Body of pancreas (tissue), 4 donors: ENCODE results near the gene CLHC1. TPM values are rescaled to one million over a fixed set of nuclear protein-coding genes. Genes with fewer than 3 reads are reported as not detected.
A peak's percentile ranks its signal among the peaks of the same experiment; 100 is the strongest.
"Not testable (repeated sequence)": the region's sequence is repeated elsewhere in the genome, so short reads cannot be mapped to it uniquely, and the experiment has no call there.

ENCODE experiments used
- ATAC-seq: fragments of 150-250 bp; one replicate; pipeline ENCODE4 v1.9.1; 2016
- DNase-seq, 4 donors: peaks; one replicate each; pipeline ENCODE4 v3.0.0-alpha.2; 2019
- H3K27ac ChIP-seq, 4 donors: fragments of 200-600 bp; sonication (generic); 1 replicate in 3 of 4; 2 replicates in 1 of 4; pipeline versions ENCODE4 v1.5.1 to v1.6.1; 2016 to 2019; ENCODE audit warnings: mild to moderate bottlenecking in 1 of 4, mixed read lengths in 1 of 4, moderate library complexity in 1 of 4
- H3K27me3 ChIP-seq, 2 donors: fragments of 200-600 bp; sonication (generic); one replicate each; pipeline ENCODE4 v1.6.0; 2016; ENCODE audit warnings: mild to moderate bottlenecking in 1 of 2
- H3K36me3 ChIP-seq, 2 donors: fragments of 200-600 bp; sonication (generic); replicated peaks in 1 of 2; 2 replicates each; pipeline ENCODE4 v1.5.1; 2016; ENCODE audit warnings: low read depth in 2 of 2; ENCODE audit not compliant: insufficient read depth in 1 of 2
- H3K4me1 ChIP-seq: fragments of 200-600 bp; sonication (generic); one replicate; pipeline ENCODE4 v1.6.0; 2016
- H3K4me3 ChIP-seq, 2 donors: fragments of 200-600 bp; sonication (generic); 1 replicate in 1 of 2; 2 replicates in 1 of 2; pipeline ENCODE4 v1.5.1; 2016 to 2019
- H3K9me3 ChIP-seq, 3 donors: fragments of 200-600 bp; sonication (generic); 1 replicate in 2 of 3; 2 replicates in 1 of 3; pipeline ENCODE4 v1.5.1; 2016
- POLR2A ChIP-seq, 3 donors: fragments of 450-650 bp; IDR thresholded peaks; one replicate each; pipeline ENCODE4 v1.6.1; 2016; ENCODE audit warnings: antibody characterized with exemption in 3 of 3, mild to moderate bottlenecking in 2 of 3
- WGBS, 2 donors: methylation state at CpG; one replicate each; pipeline ENCODE4 v1.1.5; 2017; 5-methylcytosine and 5-hydroxymethylcytosine counted together
- intact Hi-C: fragments of 100-400 bp; cut with DNase I; formaldehyde crosslinking; loops from one replicate; pipeline ENCODE4 v1.15.1; 2023
- total RNA-seq, 2 donors: library from RNA; depleted of rRNA; stranded (reverse); fragments of >200 nt; gene quantifications; one replicate each; pipeline ENCODE4 v1.1.0, GENCODE V29; 2016
- TF ChIP-seq, protein P1 (sequence below), 7 experiments: fragments of 450-650 bp in 4 of 7; fragments of 200-600 bp in 3 of 7; sonication (generic) in 3 of 7; IDR thresholded peaks; one replicate each; pipeline ENCODE4 v1.5.1; 2016 to 2019; ENCODE audit warnings: antibody characterized with exemption in 7 of 7

CLHC1 gene
- total RNA-seq, 2 donors from 2014 or later, result 3.3 to 19.7 TPM

DNA sequence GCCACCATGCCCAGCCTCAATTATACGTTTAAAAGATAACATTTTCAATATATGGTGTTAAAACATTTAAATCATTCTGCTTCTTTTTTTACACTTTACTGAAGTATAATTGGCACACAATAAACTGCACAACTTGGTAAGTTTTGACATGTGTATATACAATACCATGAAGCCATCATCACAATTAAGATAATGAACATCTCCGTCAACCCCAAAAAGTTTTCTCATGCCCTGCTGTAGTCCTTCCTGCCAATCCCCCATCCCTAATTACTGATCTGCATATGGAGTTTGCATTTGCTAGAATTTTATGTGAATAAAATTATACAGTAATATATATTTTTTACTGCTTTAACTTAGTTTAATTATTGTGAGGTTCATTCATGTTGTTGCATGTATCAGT, 96.6 kb downstream of the CLHC1 start:
- no peak for DNase-seq
- WGBS, 2 donors, result 89 to 95% methylated on average over 2 of the region's 2 CpGs
- Histone ChIP-seq H3K9me3 (no peaks in the 10 kb centered on the region), H3K36me3 (no peaks in the 10 kb centered on the region), H3K4me1 (peaks cover 7% of the 10 kb centered on the region), H3K27ac (no peak overlapping the region), H3K4me3 (no peak overlapping the region), H3K27me3 (no peaks in the 10 kb centered on the region)
- TF ChIP-seq POLR2A (IDR thresholded peaks at IDR 0.05), result no peak
- TF ChIP-seq, protein P1, sequence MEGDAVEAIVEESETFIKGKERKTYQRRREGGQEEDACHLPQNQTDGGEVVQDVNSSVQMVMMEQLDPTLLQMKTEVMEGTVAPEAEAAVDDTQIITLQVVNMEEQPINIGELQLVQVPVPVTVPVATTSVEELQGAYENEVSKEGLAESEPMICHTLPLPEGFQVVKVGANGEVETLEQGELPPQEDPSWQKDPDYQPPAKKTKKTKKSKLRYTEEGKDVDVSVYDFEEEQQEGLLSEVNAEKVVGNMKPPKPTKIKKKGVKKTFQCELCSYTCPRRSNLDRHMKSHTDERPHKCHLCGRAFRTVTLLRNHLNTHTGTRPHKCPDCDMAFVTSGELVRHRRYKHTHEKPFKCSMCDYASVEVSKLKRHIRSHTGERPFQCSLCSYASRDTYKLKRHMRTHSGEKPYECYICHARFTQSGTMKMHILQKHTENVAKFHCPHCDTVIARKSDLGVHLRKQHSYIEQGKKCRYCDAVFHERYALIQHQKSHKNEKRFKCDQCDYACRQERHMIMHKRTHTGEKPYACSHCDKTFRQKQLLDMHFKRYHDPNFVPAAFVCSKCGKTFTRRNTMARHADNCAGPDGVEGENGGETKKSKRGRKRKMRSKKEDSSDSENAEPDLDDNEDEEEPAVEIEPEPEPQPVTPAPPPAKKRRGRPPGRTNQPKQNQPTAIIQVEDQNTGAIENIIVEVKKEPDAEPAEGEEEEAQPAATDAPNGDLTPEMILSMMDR (IDR thresholded peaks at IDR 0.05), result no peak
- no peak for ATAC-seq
- intact Hi-C loops, result no loop called here

DNA sequence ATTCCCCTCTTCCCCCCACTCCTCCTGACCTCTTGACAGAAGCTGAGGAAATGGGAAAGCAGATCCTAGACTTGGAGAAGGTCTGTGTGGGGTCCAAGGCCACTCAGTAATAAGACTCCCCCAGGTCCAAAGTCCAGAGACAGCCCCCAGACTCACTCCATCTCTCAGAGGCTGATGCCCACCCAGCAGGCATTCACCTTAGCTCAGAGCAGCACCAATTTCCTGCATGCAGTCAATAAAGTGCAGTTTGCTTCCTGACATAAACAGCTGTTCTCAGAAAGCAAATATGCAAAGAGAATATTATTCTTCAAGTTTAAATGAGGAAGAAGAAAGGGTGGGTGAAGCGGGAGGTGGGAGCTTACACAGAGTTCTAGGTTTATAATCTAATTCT, 97.8 kb downstream of the CLHC1 start:
- ATAC-seq (peak; percentile 12), DNase-seq (no peak)
- no peak overlapping the region for H3K4me3 ChIP-seq
- intact Hi-C loops, result no loop called here
- peaks cover 7% of the 10 kb centered on the region for H3K4me1 ChIP-seq
- TF ChIP-seq, protein P1 (IDR thresholded peaks at IDR 0.05), result no peak
- no peak for TF ChIP-seq POLR2A (IDR thresholded peaks at IDR 0.05)
- H3K27ac ChIP-seq, result peak overlapping the region in 2 of 4 donors; percentile 55 to 71
- H3K9me3 ChIP-seq, result no peaks in the 10 kb centered on the region
- no peaks in the 10 kb centered on the region for H3K36me3 ChIP-seq
- WGBS, 2 donors, result 64 to 85% methylated on average over 1 of the region's 1 CpG
- H3K27me3 ChIP-seq, result no peaks in the 10 kb centered on the region

DNA sequence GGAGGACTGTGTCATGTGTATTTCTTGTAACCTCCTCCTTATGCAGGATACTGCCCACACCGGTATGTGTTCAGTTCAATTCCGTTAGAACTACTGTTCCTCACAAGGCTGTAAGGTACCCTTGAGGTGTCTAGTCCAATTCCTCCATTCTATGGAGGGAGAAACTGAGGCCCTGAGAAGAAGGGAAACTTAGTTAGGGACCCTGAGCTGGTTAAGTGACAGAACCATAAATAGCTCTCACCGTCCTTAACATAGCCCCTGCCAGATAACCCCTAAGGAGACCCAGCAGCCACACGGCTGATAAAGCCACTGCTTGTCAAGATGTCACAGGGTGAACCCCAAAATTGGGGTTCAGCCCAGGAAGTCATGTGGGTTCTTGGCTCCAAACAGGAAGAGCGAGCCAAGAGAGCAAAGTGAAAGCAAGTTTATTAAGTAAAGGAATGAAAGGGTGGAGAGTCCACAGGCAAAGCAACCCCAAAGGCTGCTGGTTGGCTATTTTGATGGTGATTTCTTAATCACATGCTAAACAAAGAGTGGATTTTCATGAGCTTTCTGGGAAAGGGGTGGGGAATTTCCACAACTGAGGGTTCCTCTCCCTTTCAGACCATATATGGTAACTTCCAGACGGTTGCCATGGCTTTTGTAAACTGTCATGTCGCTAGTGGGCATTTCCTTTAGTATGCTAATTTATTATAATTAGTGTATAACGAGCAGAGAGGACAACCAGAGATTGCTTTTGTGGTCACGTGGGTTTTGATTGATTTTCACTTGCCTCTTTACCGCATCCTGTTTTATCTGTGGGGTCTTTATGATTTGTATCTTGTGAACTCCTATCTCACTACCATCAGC, 98.4 kb downstream of the CLHC1 start:
- ATAC-seq (peak; percentile 68), DNase-seq (peak in 2 of 4 donors; percentile 11 to 69)
- intact Hi-C loops, result no loop called here
- WGBS, 2 donors, result 46 to 63% methylated on average over 9 to 10 of the region's 10 CpGs
- Histone ChIP-seq H3K27ac (peak overlapping the region in 2 of 4 donors; percentile 55 to 71), H3K4me3 (no peak overlapping the region), H3K9me3 (no peaks in the 10 kb centered on the region), H3K27me3 (no peaks in the 10 kb centered on the region), H3K36me3 (no peaks in the 10 kb centered on the region), H3K4me1 (peaks cover 7% of the 10 kb centered on the region)
- no peak for TF ChIP-seq POLR2A (IDR thresholded peaks at IDR 0.05)
- TF ChIP-seq, protein P1 (IDR thresholded peaks at IDR 0.05), result no peak

DNA sequence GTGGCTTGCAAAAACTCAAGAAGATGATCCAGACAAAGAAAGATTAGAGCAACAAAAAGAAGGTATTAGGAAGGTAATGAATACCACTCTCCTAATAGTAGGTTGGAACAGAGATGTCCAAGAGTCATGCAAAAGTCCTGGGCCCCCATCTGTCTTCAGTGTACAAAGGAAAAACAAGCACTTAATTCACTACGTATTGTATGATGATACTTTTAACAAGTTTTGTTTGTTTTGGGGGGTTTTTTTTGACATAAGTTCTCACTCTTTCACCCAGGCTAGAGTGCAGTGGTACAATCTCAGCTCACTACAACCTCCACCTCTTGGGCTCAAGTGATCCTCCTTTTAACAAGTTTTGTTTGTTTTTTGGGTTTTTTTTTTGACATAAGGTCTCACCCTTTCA, 101.2 kb downstream of the CLHC1 start:
- no peak for DNase-seq
- WGBS, 2 donors, result 83 to 84% methylated on average over 1 of the region's 1 CpG
- no peak for ATAC-seq
- intact Hi-C loops, result no loop called here
- Histone ChIP-seq H3K4me1 (peaks cover under 1% of the 10 kb centered on the region), H3K27me3 (no peaks in the 10 kb centered on the region), H3K27ac (no peak overlapping the region), H3K9me3 (no peaks in the 10 kb centered on the region), H3K4me3 (no peak overlapping the region), H3K36me3 (no peaks in the 10 kb centered on the region)
- TF ChIP-seq POLR2A (IDR thresholded peaks at IDR 0.05), result no peak
- TF ChIP-seq, protein P1 (IDR thresholded peaks at IDR 0.05), result no peak

DNA sequence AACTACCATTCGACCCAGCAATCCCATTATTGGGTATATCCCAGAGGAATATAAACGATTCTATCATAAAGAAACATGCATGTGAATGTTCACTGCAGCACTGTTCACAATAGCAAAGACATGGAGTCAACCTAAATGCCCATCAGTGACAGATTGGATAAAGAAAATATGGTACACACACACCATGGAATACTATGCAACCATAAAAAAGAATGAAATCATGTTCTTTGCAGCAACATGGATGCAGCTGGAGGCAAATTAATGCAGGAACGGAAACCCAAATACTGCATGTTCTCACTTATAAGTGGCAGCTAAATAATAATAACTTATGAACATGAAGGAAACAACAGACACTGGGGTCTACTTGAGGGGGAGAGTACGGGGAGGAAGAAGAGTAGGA, 105.5 kb downstream of the CLHC1 start:
- H3K9me3 ChIP-seq, intact Hi-C loops, H3K4me1 ChIP-seq, H3K4me3 ChIP-seq, DNase-seq, H3K36me3 ChIP-seq, H3K27me3 ChIP-seq, ATAC-seq, H3K27ac ChIP-seq: not testable (repeated sequence)
- 88 to 99% methylated on average over 4 of the region's 4 CpGs for WGBS, 2 donors

Other genes starting within 250 kb of the CLHC1 start
- 100 to 1,000 TPM; 112 to 215 TPM for gene RTN4, start 181.8 kb downstream of the CLHC1 start, total RNA-seq
- 100 to 1,000 TPM; 489 to 703 TPM for gene RPS27A, start 395 bp upstream of the CLHC1 start, total RNA-seq
- gene MTIF2, start 36.9 kb upstream of the CLHC1 start, total RNA-seq, result 10 to 100 TPM; 14.5 to 17.9 TPM
- 10 to 100 TPM; 49.0 to 50.4 TPM for gene CCDC88A, start 187.6 kb upstream of the CLHC1 start, total RNA-seq